DMS79 (cell line): ENCODE measurements around the gene CBLN3.
A peak's percentile ranks its signal among the peaks of the same experiment; 100 is the strongest.

Experiments used
- DNase-seq: peaks from one replicate; lab custom pipeline; 2025; lab: John Stamatoyannopoulos, UW

CBLN3 gene

DNA sequence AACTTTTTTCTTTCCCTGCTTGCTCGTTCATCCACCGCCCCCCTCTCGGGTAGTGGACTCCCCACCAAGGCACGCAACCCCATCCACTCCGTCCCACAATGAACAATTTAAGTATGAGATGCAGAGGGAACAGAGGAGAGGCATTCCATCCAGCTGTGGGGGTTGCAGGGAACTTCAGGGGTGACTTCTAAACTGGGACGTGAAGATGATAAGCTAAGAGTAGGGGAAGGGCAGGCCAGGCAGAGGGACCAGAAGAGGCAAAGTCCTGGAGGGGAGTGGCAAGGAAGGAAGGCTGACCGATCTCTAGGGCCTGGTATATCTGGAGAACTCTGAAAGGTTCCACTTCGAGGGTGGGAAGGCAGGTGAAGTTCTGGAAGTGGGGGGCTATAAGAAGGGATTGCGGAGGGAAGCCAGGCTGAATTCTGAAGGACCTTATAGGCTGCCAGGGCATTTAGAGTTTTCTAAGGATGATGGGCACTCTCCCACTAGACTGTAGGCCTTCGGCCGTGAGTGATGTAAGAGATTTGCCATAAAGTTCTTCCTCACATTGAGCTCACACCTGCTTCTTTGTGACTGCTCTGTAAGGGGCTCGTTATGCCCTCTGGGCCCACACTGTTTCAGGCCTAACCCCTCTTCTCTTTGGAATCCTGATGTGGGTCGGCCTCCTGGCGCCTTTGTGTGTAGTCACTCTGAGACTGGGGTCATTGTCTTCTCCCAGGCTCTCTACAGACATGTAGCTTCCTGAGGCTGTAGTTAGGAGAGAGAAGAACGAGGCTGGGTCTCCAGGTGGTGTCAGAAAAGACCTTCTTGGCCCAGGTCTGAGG lies 49.3 kb downstream of the CBLN3 start:
- no peak for DNase-seq

DNA sequence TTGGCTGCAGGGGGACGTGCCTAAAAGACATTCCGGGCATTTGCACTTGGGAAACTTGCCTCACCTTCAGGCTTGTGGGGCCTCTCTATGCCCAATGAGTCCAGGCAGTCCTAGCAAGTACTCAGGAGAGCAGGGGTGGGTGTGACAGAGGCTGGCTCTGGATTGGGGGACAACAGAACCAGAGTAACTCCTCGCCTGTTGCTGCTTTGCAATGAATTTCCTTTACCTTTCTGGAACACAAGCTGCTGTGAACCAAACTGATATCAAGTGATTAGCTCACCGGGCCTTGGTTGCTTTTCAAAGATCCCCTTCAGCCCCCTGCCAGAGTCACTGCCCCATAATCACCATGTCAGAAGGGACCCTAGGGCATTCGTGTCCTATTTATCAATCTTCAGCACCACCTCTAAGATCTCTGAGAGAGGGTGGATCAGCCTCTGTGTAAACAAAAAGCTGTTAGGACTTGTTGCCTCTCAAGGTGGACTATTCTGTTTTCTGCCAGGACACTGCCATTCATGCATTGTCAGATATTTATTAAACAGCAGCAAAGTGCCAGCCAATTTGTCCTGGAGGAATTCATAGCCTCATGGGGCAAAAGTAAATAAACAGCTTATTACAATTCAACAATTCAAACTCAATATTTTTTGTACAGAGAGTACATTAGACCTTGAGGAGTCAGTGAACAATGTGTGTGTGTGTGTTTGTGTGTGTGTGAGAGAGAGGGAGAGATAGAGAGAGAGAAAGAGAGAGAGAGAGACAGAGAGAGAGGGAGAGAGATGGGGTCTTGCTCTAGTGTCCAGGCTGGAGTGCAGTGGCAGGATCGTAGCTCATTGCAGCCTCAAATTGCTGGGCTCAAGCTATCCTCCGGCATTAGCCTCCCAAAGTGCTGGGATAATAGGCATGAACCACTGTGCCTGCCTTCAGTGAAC lies 50.2 kb downstream of the CBLN3 start:
- peak; percentile 24 for DNase-seq

DNA sequence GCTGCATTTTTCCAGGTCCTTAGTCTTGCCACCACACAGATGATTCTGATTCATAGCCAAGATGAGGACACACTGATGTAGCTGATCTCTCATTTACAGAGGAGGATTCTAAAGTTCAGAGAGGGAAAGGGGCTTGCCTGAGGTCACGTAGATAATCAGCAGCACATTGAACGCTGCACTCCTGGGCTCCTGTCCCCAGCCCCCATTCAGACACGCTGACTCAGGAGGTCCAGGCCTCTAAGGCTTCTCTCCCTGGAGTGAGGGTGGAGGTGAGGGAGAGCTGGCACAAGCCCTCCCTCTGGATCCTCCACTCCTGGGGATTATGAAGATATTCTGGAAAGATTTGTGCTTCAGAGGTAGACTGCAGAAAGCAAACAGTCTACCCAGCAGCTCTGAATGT lies 51.1 kb downstream of the CBLN3 start:
- no peak for DNase-seq

GRCh38 chr14:24377657-24378056 lies 51.8 kb downstream of the CBLN3 start:
- peak; percentile 45 for DNase-seq

DNA sequence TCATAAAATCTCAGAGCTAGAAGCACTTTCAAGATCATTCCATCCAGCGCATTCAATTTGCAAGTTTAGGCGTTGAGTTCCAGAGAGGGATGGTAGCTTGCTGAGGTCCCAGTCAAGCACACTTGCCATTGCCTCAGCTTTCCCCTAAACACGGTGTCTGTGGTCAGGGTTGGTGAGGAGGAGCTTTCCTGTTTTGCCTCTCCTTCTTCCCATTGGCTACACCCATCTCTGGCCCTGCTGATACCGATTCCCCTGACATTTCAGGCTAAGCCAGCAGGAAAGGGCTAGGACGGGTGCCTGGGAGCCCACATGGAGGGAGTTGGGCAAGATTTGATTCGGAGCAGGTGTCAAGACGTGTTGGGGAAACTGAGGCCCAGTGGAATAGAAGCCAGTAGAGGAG lies 52.3 kb downstream of the CBLN3 start:
- DNase-seq: no peak
